ENCODE results near the gene MBD6.
A peak's percentile ranks its signal among the peaks of the same experiment; 100 is the strongest.

The MBD6 gene

DNA sequence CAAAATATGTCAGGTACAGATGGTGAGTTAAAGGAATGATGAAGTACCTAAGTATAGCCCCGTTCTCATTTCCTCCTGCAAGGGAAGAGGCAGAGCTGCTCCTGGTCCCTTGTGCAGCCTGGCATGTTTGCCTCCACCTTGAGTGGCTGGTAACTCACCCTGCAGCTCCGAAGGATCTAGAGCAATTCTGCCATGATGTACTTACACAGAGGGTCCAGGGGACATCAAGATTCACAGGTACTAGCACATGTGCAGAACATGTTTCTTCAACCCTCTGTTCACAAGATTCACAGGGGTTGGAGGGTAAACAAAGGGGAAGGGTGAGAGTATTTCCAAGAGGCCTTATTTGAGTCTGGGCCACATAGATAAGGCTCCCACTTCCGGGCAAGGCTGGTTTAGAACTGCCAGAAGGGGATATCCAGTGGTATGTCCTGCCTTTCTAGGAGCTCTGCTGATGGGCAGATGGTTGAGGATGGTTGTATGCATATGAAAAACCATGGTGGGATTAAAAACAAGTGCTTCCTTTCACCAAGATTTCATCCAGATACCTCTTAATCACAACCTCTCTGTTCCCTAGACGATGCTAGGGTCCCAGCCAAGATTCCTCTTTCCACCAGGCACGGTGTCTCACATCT lies 16.6 kb downstream of the MBD6 start:
- DNase-seq (ENCODE audit: low spot score) (no peak), ATAC-seq (ENCODE audit: low read depth) (no peak)
- no peak for TF ChIP-seq CTCF (IDR thresholded peaks at IDR 0.05; ENCODE audit: poor library complexity, severe bottlenecking)
- peaks cover 58% of the 10 kb centered on the region for H3K36me3 ChIP-seq (ENCODE audit: low read depth)
- no peaks in the 10 kb centered on the region for H3K27me3 ChIP-seq (ENCODE audit: insufficient read depth, poor library complexity, severe bottlenecking)
- H3K9me3 ChIP-seq (ENCODE audit: severe bottlenecking), result no peaks in the 10 kb centered on the region
- H3K27ac ChIP-seq (ENCODE audit: poor library complexity, severe bottlenecking), result no peak overlapping the region
- H3K4me3 ChIP-seq (ENCODE audit: severe bottlenecking), result no peak overlapping the region
- no peaks in the 10 kb centered on the region for H3K4me1 ChIP-seq (ENCODE audit: insufficient read depth, poor library complexity, severe bottlenecking)

DNA sequence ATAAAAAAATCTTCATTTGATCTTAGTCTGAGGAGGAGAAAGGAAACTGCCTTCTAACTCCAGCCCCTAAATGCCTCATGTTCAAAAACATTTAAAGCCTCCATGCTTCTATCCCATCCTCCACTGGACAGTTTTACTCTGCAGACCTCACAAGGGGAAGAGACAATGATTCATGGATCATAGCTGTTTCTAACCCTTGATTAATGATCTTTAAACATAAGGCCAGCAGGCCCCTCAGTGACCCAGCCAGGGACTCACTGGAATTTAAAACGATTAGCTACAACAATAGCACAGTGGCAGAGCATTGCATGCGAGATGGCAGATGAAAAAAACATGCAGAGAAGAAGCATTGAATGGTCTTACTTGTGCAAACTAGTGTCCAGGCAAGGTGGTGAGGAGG lies 18.4 kb downstream of the MBD6 start:
- Histone ChIP-seq H3K9me3 (ENCODE audit: severe bottlenecking) (no peaks in the 10 kb centered on the region), H3K27ac (ENCODE audit: poor library complexity, severe bottlenecking) (no peak overlapping the region), H3K4me1 (ENCODE audit: insufficient read depth, poor library complexity, severe bottlenecking) (peaks cover 7% of the 10 kb centered on the region), H3K4me3 (ENCODE audit: severe bottlenecking) (no peak overlapping the region), H3K36me3 (ENCODE audit: low read depth) (peaks cover 55% of the 10 kb centered on the region), H3K27me3 (ENCODE audit: insufficient read depth, poor library complexity, severe bottlenecking) (no peaks in the 10 kb centered on the region)
- TF ChIP-seq CTCF (IDR thresholded peaks at IDR 0.05; ENCODE audit: poor library complexity, severe bottlenecking), result no peak
- no peak for DNase-seq (ENCODE audit: low spot score)
- no peak for ATAC-seq (ENCODE audit: low read depth)

DNA sequence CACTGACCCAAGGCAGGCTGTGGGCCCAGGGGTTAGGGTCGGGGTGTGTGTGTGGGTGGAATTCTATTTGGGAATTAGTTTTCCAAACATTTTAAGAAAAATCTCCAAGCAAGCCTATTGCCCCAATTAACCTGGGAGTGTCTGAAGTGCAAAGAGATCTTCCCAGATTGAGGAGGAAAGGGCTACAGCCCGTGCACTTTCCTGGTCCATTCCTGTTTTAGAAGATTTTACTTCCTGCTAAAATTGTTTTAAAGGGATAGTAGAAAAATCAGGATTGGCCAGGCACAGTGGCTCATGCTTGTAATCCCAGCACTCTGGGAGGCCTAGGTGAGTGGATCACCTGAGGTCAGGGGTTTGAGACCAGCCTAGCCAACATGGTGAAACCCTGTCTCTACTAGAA lies 19.1 kb downstream of the MBD6 start:
- Histone ChIP-seq H3K27me3 (ENCODE audit: insufficient read depth, poor library complexity, severe bottlenecking) (no peaks in the 10 kb centered on the region), H3K4me1 (ENCODE audit: insufficient read depth, poor library complexity, severe bottlenecking) (peaks cover 8% of the 10 kb centered on the region), H3K36me3 (ENCODE audit: low read depth) (peaks cover 53% of the 10 kb centered on the region), H3K9me3 (ENCODE audit: severe bottlenecking) (no peaks in the 10 kb centered on the region), H3K4me3 (ENCODE audit: severe bottlenecking) (no peak overlapping the region), H3K27ac (ENCODE audit: poor library complexity, severe bottlenecking) (no peak overlapping the region)
- ATAC-seq (ENCODE audit: low read depth) (no peak), DNase-seq (ENCODE audit: low spot score) (no peak)
- no peak for TF ChIP-seq CTCF (IDR thresholded peaks at IDR 0.05; ENCODE audit: poor library complexity, severe bottlenecking)

DNA sequence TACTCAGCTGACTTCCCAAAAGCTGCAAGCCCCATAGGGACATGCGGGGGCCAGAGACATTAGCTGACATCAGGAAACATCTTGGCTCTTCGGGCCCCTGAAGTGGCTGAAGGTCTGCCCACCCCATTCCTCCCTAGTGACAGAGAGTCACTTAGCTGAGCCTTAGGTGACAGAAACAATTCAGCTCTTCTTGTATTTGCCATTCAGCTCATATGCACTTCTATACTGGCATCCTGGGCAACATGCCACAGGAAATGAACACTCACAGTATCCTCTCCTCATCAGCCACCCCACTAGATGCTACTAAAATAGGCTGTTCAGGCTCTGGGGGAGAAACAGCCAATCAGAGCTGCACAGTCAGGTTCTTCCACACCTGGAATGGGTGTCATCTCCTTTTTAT lies 21.0 kb downstream of the MBD6 start:
- peaks cover 40% of the 10 kb centered on the region for H3K36me3 ChIP-seq (ENCODE audit: low read depth)
- H3K27me3 ChIP-seq (ENCODE audit: insufficient read depth, poor library complexity, severe bottlenecking), result no peaks in the 10 kb centered on the region
- no peak overlapping the region for H3K27ac ChIP-seq (ENCODE audit: poor library complexity, severe bottlenecking)
- TF ChIP-seq CTCF (IDR thresholded peaks at IDR 0.05; ENCODE audit: poor library complexity, severe bottlenecking), result no peak
- H3K4me3 ChIP-seq (ENCODE audit: severe bottlenecking), result no peak overlapping the region
- no peaks in the 10 kb centered on the region for H3K9me3 ChIP-seq (ENCODE audit: severe bottlenecking)
- ATAC-seq (ENCODE audit: low read depth) (no peak), DNase-seq (ENCODE audit: low spot score) (no peak)
- peaks cover 8% of the 10 kb centered on the region for H3K4me1 ChIP-seq (ENCODE audit: insufficient read depth, poor library complexity, severe bottlenecking)

- peak overlapping the region; percentile 98 for H3K4me3 ChIP-seq (ENCODE audit: severe bottlenecking)
- ATAC-seq (ENCODE audit: low read depth) (peak; percentile 49), DNase-seq (ENCODE audit: low spot score) (no peak)
- no peaks in the 10 kb centered on the region for H3K27me3 ChIP-seq (ENCODE audit: insufficient read depth, poor library complexity, severe bottlenecking)
- H3K36me3 ChIP-seq (ENCODE audit: low read depth), result peaks cover 35% of the 10 kb centered on the region
- H3K4me1 ChIP-seq (ENCODE audit: insufficient read depth, poor library complexity, severe bottlenecking), result peaks cover 8% of the 10 kb centered on the region
- H3K27ac ChIP-seq (ENCODE audit: poor library complexity, severe bottlenecking), result peak overlapping the region; percentile 67
- no peaks in the 10 kb centered on the region for H3K9me3 ChIP-seq (ENCODE audit: severe bottlenecking)
- TF ChIP-seq CTCF (IDR thresholded peaks at IDR 0.05; ENCODE audit: poor library complexity, severe bottlenecking), result no peak
These were observed 23.3 kb downstream of the MBD6 start for GRCh38 chr12:57545809-57546437.

All from RWPE2 (cell line).